ENCODE data around the gene HDAC4. TPM values are rescaled to one million over a fixed set of nuclear protein-coding genes. Genes with fewer than 3 reads are reported as not detected.
A peak's percentile ranks its signal among the peaks of the same experiment; 100 is the strongest.

HDAC4 gene
- total RNA-seq, 1 donor from 2014 or later, result 30.7 TPM

GRCh38 chr2:239308661-239309397 lies 92.0 kb downstream of the HDAC4 start:
- intact Hi-C loops (cut with DNase I), result loop anchor here (5.0 kb wide), 1 partner anchor 82 kb away; no protein-coding TSS in a partner anchor
- no peak for DNase-seq (ENCODE audit: missing footprints)

GRCh38 chr2:239307921-239308613 lies 92.8 kb downstream of the HDAC4 start:
- DNase-seq (ENCODE audit: missing footprints), result no peak
- intact Hi-C loops (cut with DNase I), result loop anchor here (5.0 kb wide), 1 partner anchor 81 kb away; no protein-coding TSS in a partner anchor

More at GRCh38 chr2:239308661-239309397, 92.0 kb downstream of the HDAC4 start:
- peak; percentile 52 for ATAC-seq

GRCh38 chr2:239307221-239307569 lies 93.6 kb downstream of the HDAC4 start:
- intact Hi-C loops (cut with DNase I), result loop anchor here (5.0 kb wide), 1 partner anchor 80 kb away; no protein-coding TSS in a partner anchor
- no peak for DNase-seq (ENCODE audit: missing footprints)
- ATAC-seq, result no peak

More at GRCh38 chr2:239307921-239308613, 92.8 kb downstream of the HDAC4 start:
- no peak for ATAC-seq

- intact Hi-C loops (cut with DNase I), result loop anchor here (5.0 kb wide), 1 partner anchor 79 kb away; no protein-coding TSS in a partner anchor
- DNase-seq (ENCODE audit: missing footprints) (no peak), ATAC-seq (no peak)
These were observed 94.3 kb downstream of the HDAC4 start for GRCh38 chr2:239306274-239307220.

- intact Hi-C loops (cut with DNase I), result loop anchor here (5.0 kb wide), 1 partner anchor 78 kb away; no protein-coding TSS in a partner anchor
- ATAC-seq, result no peak
- no peak for DNase-seq (ENCODE audit: missing footprints)
These were observed 95.0 kb downstream of the HDAC4 start for GRCh38 chr2:239305771-239306170.

GRCh38 chr2:239305222-239305575 lies 95.6 kb downstream of the HDAC4 start:
- DNase-seq (ENCODE audit: missing footprints), result no peak
- intact Hi-C loops (cut with DNase I), result loop anchor here (5.0 kb wide), 1 partner anchor 78 kb away; no protein-coding TSS in a partner anchor
- peak; percentile 10 for ATAC-seq

GRCh38 chr2:239304533-239305221 lies 96.1 kb downstream of the HDAC4 start:
- ATAC-seq, result no peak
- intact Hi-C loops (cut with DNase I), result loop anchor here (5.0 kb wide), 1 partner anchor 77 kb away; no protein-coding TSS in a partner anchor
- no peak for DNase-seq (ENCODE audit: missing footprints)

- intact Hi-C loops (cut with DNase I), result no loop called here
- ATAC-seq, result no peak
- DNase-seq (ENCODE audit: missing footprints), result no peak
These were observed 96.9 kb downstream of the HDAC4 start for GRCh38 chr2:239303711-239304532.

- intact Hi-C loops (cut with DNase I), result no loop called here
- no peak for DNase-seq (ENCODE audit: missing footprints)
- ATAC-seq, result no peak
These were observed 97.8 kb downstream of the HDAC4 start for GRCh38 chr2:239302808-239303557.

- intact Hi-C loops (cut with DNase I), result no loop called here
- ATAC-seq, result no peak
- no peak for DNase-seq (ENCODE audit: missing footprints)
These were observed 98.6 kb downstream of the HDAC4 start for GRCh38 chr2:239302083-239302807.

- ATAC-seq (no peak), DNase-seq (ENCODE audit: missing footprints) (no peak)
- intact Hi-C loops (cut with DNase I), result no loop called here
These were observed 99.7 kb downstream of the HDAC4 start for GRCh38 chr2:239300871-239301735.

- no peak for DNase-seq (ENCODE audit: missing footprints)
- ATAC-seq, result peak; percentile 23
- intact Hi-C loops (cut with DNase I), result no loop called here
These were observed 100.6 kb downstream of the HDAC4 start for GRCh38 chr2:239300242-239300641.

- DNase-seq (ENCODE audit: missing footprints) (no peak), ATAC-seq (no peak)
- intact Hi-C loops (cut with DNase I), result no loop called here
These were observed 101.4 kb downstream of the HDAC4 start for GRCh38 chr2:239299218-239299939.

GRCh38 chr2:239298116-239298804 lies 102.6 kb downstream of the HDAC4 start:
- no peak for ATAC-seq
- intact Hi-C loops (cut with DNase I), result no loop called here
- DNase-seq (ENCODE audit: missing footprints), result no peak
